A549 (cell line): ENCODE data around the gene PSD. TPM values are rescaled to one million over a fixed set of nuclear protein-coding genes. Genes with fewer than 3 reads are reported as not detected.

Source experiments
- ATAC-seq, 2 experiments: fragments of 200-7000 bp in 1 of 2; fragments of >200 bp in 1 of 2; cut with Nextera tagmentation in 1 of 2; cut with Tn5 transposase in 1 of 2; 3 replicates each; pipeline versions ENCODE4 v1.8.0 to v1.9.1; 2018 to 2020; ENCODE audit warnings: mild to moderate bottlenecking in 1 of 2, moderate library complexity in 1 of 2
- CTCF ChIA-PET: fragments of 300-600 bp; sonication (Branson Sonifier 250); formaldehyde crosslinking; extraction: SDS; loops from one replicate; lab custom pipeline; 2021; ENCODE audit warnings: antibody characterized with exemption, inconsistent platforms; lab: Yijun Ruan, JAX
- POLR2A ChIA-PET: fragments of 350-600 bp; formaldehyde crosslinking; extraction: SDS; loops from one replicate; lab custom pipeline; 2021; ENCODE audit warnings: antibody characterized with exemption, inconsistent platforms; lab: Yijun Ruan, JAX
- DNase-seq, 2 experiments: peaks; one replicate each; pipeline versions ENCODE4 v3.0.0 to v3.0.0-alpha.2; 2011 to 2016; ENCODE audit warnings: low read depth in 1 of 2, low spot score in 1 of 2
- FAIRE-seq: peaks from 2 replicates; lab custom pipeline; 2011; peaks lifted over from hg19 to GRCh38; lab: Jason Lieb, UNC
- H3K27ac ChIP-seq, 2 experiments: fragments of >200 bp; sonication (Bioruptor Twin); formaldehyde crosslinking; 3 replicates each; pipeline ENCODE4 v1.5.1; 2016 to 2017
- H3K4me1 ChIP-seq: fragments of >200 bp; sonication (Bioruptor Twin); formaldehyde crosslinking; 3 replicates; pipeline ENCODE4 v1.6.1; 2016
- H3K4me2 ChIP-seq: fragments of >200 bp; sonication (Bioruptor Twin); formaldehyde crosslinking; 3 replicates; pipeline ENCODE4 v1.6.1; 2016
- H3K4me3 ChIP-seq: fragments of >200 bp; sonication (Bioruptor Twin); formaldehyde crosslinking; 3 replicates; pipeline ENCODE4 v1.5.1; 2016
- H3K9me3 ChIP-seq: fragments of >200 bp; sonication (Bioruptor Twin); formaldehyde crosslinking; 3 replicates; pipeline ENCODE4 v1.6.1; 2016
- BCL3 ChIP-seq: fragments of >200 bp; sonication (Bioruptor Twin); formaldehyde crosslinking; IDR thresholded peaks from 3 replicates; pipeline ENCODE4 v1.6.1; 2016
- CHD4 ChIP-seq: fragments of 200-600 bp; sonication (generic); IDR thresholded peaks from 2 replicates; pipeline ENCODE4 v1.6.1; 2016; ENCODE audit warnings: antibody characterized with exemption, mild to moderate bottlenecking, borderline replicate concordance
- EHF ChIP-seq: fragments of 250-450 bp; sonication (Bioruptor Pico); IDR thresholded peaks from 2 replicates; pipeline ENCODE4 v1.5.0; 2020; ENCODE audit warnings: mild to moderate bottlenecking
- ESRRA ChIP-seq: fragments of 150-350 bp; IDR thresholded peaks from 2 replicates; pipeline ENCODE4 v1.6.1; 2014; ENCODE audit warnings: mild to moderate bottlenecking, low read length, borderline replicate concordance
- GATA3 ChIP-seq: IDR thresholded peaks from 2 replicates; pipeline ENCODE4 v1.6.1; 2012; ENCODE audit warnings: borderline replicate concordance
- HMGXB4 ChIP-seq: fragments of 250-450 bp; sonication (Bioruptor Pico); IDR thresholded peaks from 2 replicates; pipeline ENCODE4 v1.5.0; 2021; ENCODE audit warnings: mild to moderate bottlenecking, moderate library complexity, borderline replicate concordance
- HOXB13 ChIP-seq: fragments of 250-450 bp; sonication (Bioruptor Pico); IDR thresholded peaks from 2 replicates; pipeline ENCODE4 v1.5.0; 2020; ENCODE audit warnings: low read depth, mild to moderate bottlenecking, moderate library complexity
- HOXB5 ChIP-seq: fragments of 250-450 bp; sonication (Bioruptor Pico); IDR thresholded peaks from 2 replicates; pipeline ENCODE4 v1.5.0; 2020; ENCODE audit warnings: mild to moderate bottlenecking, moderate library complexity
- JUN ChIP-seq, 2 experiments: fragments of >200 bp; sonication (Bioruptor Twin); formaldehyde crosslinking; IDR thresholded peaks; 2 replicates in 1 of 2; 3 replicates in 1 of 2; pipeline ENCODE4 v1.6.1; 2016 to 2017
- JUNB ChIP-seq: fragments of >200 bp; sonication (Bioruptor Twin); formaldehyde crosslinking; IDR thresholded peaks from 2 replicates; pipeline ENCODE4 v1.6.1; 2016
- KDM5A ChIP-seq: fragments of 200-600 bp; sonication (generic); IDR thresholded peaks from 2 replicates; pipeline ENCODE4 v1.6.1; 2016; ENCODE audit warnings: antibody characterized with exemption, mild to moderate bottlenecking
- MAFK ChIP-seq: fragments of 450-650 bp; IDR thresholded peaks from 2 replicates; pipeline ENCODE4 v1.6.1; 2014; ENCODE audit not compliant: partially characterized antibody
- MAX ChIP-seq: IDR thresholded peaks from 2 replicates; pipeline ENCODE4 v1.6.1; 2012
- MAZ ChIP-seq: fragments of 150-350 bp; IDR thresholded peaks from 2 replicates; pipeline ENCODE4 v1.6.1; 2014; ENCODE audit warnings: antibody characterized with exemption, low read depth, low read length, borderline replicate concordance
- MYC ChIP-seq: IDR thresholded peaks from 2 replicates; pipeline ENCODE4 v1.6.1; 2012; ENCODE audit warnings: mild to moderate bottlenecking, inconsistent platforms, low read length, improper control_type of control experiment, borderline replicate concordance
- PHF8 ChIP-seq: fragments of 200-600 bp; sonication (generic); IDR thresholded peaks from 2 replicates; pipeline ENCODE4 v1.6.1; 2016; ENCODE audit warnings: low read depth, mild to moderate bottlenecking, antibody characterized with exemption, moderate library complexity, borderline replicate concordance
- POLR2A ChIP-seq: IDR thresholded peaks from 2 replicates; pipeline ENCODE4 v1.6.1; 2012; ENCODE audit warnings: mild to moderate bottlenecking, low read length
- RAD21 ChIP-seq, 2 experiments: fragments of >200 bp in 1 of 2; sonication (Bioruptor Twin) in 1 of 2; formaldehyde crosslinking in 1 of 2; IDR thresholded peaks in 1 of 2; conservative IDR thresholded peaks in 1 of 2; 2 replicates in 1 of 2; 3 replicates in 1 of 2; pipeline ENCODE4 v1.6.1; 2012 to 2018; ENCODE audit warnings: inconsistent platforms in 1 of 2
- RFX5 ChIP-seq: fragments of 450-650 bp; IDR thresholded peaks from 2 replicates; pipeline ENCODE4 v1.7.1; 2014; ENCODE audit warnings: antibody characterized with exemption, mild to moderate bottlenecking, moderate library complexity
- SMC3 ChIP-seq: fragments of >200 bp; sonication (Bioruptor Twin); formaldehyde crosslinking; IDR thresholded peaks from 3 replicates; pipeline ENCODE4 v1.6.1; 2018; ENCODE audit warnings: inconsistent platforms
- TFCP2L1 ChIP-seq: fragments of 250-450 bp; sonication (Bioruptor Pico); IDR thresholded peaks from 2 replicates; pipeline ENCODE4 v1.5.0; 2021; ENCODE audit warnings: mild to moderate bottlenecking
- WGBS: methylation state at CpG from one replicate; pipeline ENCODE4 v1.1.6; 2017; ENCODE audit errors: missing lambda C conversion rate; 5-methylcytosine and 5-hydroxymethylcytosine counted together
- polyA plus RNA-seq, 4 experiments: library from polyadenylated mRNA; depleted of rRNA in 3 of 4; stranded (reverse); fragments of >200 nt; fragmentation: RNase III in 1 of 4; extraction: RNeasy Plus Mini Kit Qiagen cat#74134 plus additional on column Dnase treatment in 1 of 4; gene quantifications; 2 replicates in 3 of 4; 3 replicates in 1 of 4; pipeline ENCODE4 v1.2.3, GENCODE V29; 2011 to 2017
- TF ChIP-seq, protein P1 (sequence below): fragments of 150-350 bp; IDR thresholded peaks from 2 replicates; pipeline ENCODE4 v1.6.1; 2014; ENCODE audit warnings: low read depth, mild to moderate bottlenecking, low read length
- TF ChIP-seq, protein P2 (sequence below): IDR thresholded peaks from 2 replicates; pipeline ENCODE4 v1.6.1; 2012; ENCODE audit warnings: low read depth, borderline replicate concordance
- TF ChIP-seq, protein P3 (sequence below): IDR thresholded peaks from 2 replicates; pipeline ENCODE4 v1.6.1; 2012

Gene PSD
- polyA plus RNA-seq, 2 of the 4 experiments (the other 2 are of a cell fraction), result 0.14 to 0.75 TPM

- WGBS, result 2% methylated on average over 9 of the region's 14 CpGs
- FAIRE-seq (no peak), DNase-seq (no peak), ATAC-seq (no peak; a peak in 1 of 6 replicates)
- Histone ChIP-seq H3K27ac (peak overlapping the region; percentile 86 to 90), H3K4me2 (peak overlapping the region; percentile 97), H3K4me3 (peak overlapping the region; percentile 57), H3K9me3 (no peaks in the 10 kb centered on the region), H3K4me1 (peaks cover 25% of the 10 kb centered on the region)
- 0 out of 2 replicates have a peak, but pooled peaks have one; percentile 42 for TF ChIP-seq PHF8
- TF ChIP-seq ESRRA, result no peak
- ChIA-PET POLR2A (interaction anchor here (1.0 to 2.0 kb wide), 4 partner anchors 11 to 269 kb away, joined by 3 to 15 read pairs (median 6); partner anchors contain the start of genes CUEDC2 and NOLC1), CTCF (interaction anchor here (1.1 to 17.4 kb wide), 22 partner anchors 10 to 262 kb away, joined by 3 to 337 read pairs (median 11); partner anchors contain the start of genes C10orf95, CUEDC2 and NFKB2)
These were observed 2.8 kb upstream of the PSD start for GRCh38 chr10:102421507-102421756.

GRCh38 chr10:102420714-102421506, 2.3 kb upstream of the PSD start, which contains the start of gene FBXL15:
Gene FBXL15 (plus strand): TSS chr10:102420836. CDS start chr10:102421130, 294 bp downstream.
- Histone ChIP-seq H3K4me3 (peak within 1 kb of the TSS; percentile 57), H3K4me2 (peak within 1 kb of the TSS; percentile 97), H3K27ac (peak within 1 kb of the TSS; percentile 86 to 90), H3K9me3 (no peaks in the 10 kb centered on the region), H3K4me1 (peaks cover 25% of the 10 kb centered on the region)
- POLR2A ChIA-PET, result interaction anchor here (1.0 to 2.0 kb wide), 6 partner anchors 12 to 269 kb away, joined by 3 to 15 read pairs (median 4); partner anchors contain the start of genes CUEDC2, NFKB2 and NOLC1
- TF ChIP-seq PHF8 (peak; percentile 53; the same call in 1 of the 2 replicates), MAZ (no peak; the same call in 1 of the 2 replicates), CHD4 (no peak), JUNB (no peak), RAD21 (conservative IDR thresholded peaks at IDR 0.05 in 1 of 2, IDR thresholded peaks at IDR 0.05 in 1 of 2) (peak in 1 of 2 experiments; percentile 7; a peak in 1 of 5 replicates), MYC (0 out of 2 replicates have a peak, but pooled peaks have one; percentile 18), RFX5 (peak; percentile 49; the same call in 1 of the 2 replicates), HMGXB4 (no peak), POLR2A (peak; percentile 56), KDM5A (peak; percentile 84), MAFK (no peak), JUN (IDR thresholded peaks at IDR 0.05) (peak; percentile 54 to 84; a peak in 3 of 5 replicates), HOXB5 (peak; percentile 41; the same call in 1 of the 2 replicates), GATA3 (peak; percentile 25; the same call in 1 of the 2 replicates), HOXB13 (no peak), MAX (peak; percentile 77), SMC3 (peak; percentile 15; the same call in 1 of the 3 replicates), BCL3 (peak; percentile 40; the same call in 1 of the 3 replicates), EHF (CRISPR knock-in tag) (no peak), TFCP2L1 (CRISPR knock-in tag) (no peak)
- TF ChIP-seq, protein P1, sequence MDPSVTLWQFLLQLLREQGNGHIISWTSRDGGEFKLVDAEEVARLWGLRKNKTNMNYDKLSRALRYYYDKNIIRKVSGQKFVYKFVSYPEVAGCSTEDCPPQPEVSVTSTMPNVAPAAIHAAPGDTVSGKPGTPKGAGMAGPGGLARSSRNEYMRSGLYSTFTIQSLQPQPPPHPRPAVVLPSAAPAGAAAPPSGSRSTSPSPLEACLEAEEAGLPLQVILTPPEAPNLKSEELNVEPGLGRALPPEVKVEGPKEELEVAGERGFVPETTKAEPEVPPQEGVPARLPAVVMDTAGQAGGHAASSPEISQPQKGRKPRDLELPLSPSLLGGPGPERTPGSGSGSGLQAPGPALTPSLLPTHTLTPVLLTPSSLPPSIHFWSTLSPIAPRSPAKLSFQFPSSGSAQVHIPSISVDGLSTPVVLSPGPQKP, result no peak
- TF ChIP-seq, protein P2, sequence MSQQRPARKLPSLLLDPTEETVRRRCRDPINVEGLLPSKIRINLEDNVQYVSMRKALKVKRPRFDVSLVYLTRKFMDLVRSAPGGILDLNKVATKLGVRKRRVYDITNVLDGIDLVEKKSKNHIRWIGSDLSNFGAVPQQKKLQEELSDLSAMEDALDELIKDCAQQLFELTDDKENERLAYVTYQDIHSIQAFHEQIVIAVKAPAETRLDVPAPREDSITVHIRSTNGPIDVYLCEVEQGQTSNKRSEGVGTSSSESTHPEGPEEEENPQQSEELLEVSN, result peak; percentile 6; the same call in 1 of the 2 replicates
- TF ChIP-seq, protein P3, sequence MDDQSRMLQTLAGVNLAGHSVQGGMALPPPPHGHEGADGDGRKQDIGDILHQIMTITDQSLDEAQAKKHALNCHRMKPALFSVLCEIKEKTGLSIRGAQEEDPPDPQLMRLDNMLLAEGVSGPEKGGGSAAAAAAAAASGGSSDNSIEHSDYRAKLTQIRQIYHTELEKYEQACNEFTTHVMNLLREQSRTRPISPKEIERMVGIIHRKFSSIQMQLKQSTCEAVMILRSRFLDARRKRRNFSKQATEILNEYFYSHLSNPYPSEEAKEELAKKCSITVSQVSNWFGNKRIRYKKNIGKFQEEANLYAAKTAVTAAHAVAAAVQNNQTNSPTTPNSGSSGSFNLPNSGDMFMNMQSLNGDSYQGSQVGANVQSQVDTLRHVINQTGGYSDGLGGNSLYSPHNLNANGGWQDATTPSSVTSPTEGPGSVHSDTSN, result peak; percentile 57; the same call in 1 of the 2 replicates
- peak; percentile 87 for FAIRE-seq
- peak; percentile 93 to 98 for DNase-seq
- ATAC-seq, result peak; percentile 65 to 82
- 2% methylated on average over 39 of the region's 66 CpGs for WGBS
- CTCF ChIA-PET, result interaction anchor here (0.7 to 17.4 kb wide), 15 partner anchors 9 to 252 kb away, joined by 3 to 337 read pairs (median 12); partner anchors contain the start of genes C10orf95, CUEDC2 and NFKB2
